Stimulated activated CD4-positive, alpha-beta T cell treated with anti-CD3 and anti-CD28 coated beads, Interleukin-12 subunit alpha, Interleukin-12 subunit beta, amount 100 ng/mL, for 24 hours (primary cell): ENCODE measurements around the gene FOXK1.

Experiments used
- DNase-seq, 2 experiments: peaks; one replicate each; pipeline ENCODE4 v3.0.0-alpha.2; 2020; ENCODE audit warnings: low read depth in 2 of 2

The FOXK1 gene

GRCh38 chr7:4722960-4723630 lies 41.0 kb downstream of the FOXK1 start:
- no peak for DNase-seq

- DNase-seq = no peak
Measured at GRCh38 chr7:4724648-4725013, 42.5 kb downstream of the FOXK1 start.

- peak in 1 of 2 experiments; percentile 34 for DNase-seq
Measured at GRCh38 chr7:4725014-4725849, 43.1 kb downstream of the FOXK1 start.

DNA sequence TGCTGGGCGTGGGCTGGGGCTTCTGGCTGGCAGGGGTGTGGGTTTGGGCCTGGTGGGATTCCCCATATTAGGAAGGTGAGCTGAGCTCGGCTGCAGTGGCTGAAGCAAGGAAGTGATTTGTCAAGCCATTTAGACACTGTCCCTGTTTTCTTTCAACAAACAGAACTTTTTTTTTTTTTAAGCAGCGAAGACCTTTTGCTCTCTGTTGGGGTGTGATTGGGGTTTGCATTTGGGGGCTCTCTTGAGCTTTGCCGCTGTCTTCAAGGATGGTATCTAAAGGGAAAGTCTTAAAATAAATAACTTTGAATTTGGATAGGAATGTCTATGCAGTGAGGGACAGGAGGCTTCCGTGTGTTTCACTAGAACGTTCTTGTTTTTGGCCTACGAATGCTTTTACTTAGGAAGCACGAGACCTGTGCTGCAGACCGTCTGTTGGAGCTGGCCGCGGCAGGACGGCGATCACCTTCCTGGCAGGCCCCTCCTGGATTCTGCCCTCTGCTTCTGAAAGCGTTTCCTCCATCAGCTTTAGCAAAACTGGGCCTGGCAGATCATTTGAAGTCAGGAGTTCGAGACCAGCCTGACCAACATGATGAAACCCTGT lies 43.9 kb downstream of the FOXK1 start:
- no peak for DNase-seq

DNA sequence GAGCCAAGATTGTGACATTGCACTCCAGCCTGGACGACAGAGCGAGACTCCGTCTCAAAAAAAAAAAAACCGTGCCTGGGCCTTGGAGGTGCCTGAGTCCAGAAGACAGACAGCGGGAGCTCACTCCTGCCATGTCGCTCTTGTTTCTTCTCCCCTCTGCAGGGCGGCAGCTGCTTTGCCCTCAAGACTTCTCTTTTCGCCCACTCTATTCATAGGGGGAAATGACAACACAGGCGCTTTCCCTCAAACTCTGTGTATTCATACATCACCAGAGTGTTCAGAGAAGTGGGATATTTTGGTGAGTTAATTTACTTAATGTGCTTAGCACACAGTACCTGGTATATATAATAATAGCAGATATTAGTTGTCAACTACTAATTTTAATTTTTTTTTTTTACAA lies 44.5 kb downstream of the FOXK1 start:
- no peak for DNase-seq

GRCh38 chr7:4727914-4728705 lies 46.0 kb downstream of the FOXK1 start:
- DNase-seq = no peak

DNA sequence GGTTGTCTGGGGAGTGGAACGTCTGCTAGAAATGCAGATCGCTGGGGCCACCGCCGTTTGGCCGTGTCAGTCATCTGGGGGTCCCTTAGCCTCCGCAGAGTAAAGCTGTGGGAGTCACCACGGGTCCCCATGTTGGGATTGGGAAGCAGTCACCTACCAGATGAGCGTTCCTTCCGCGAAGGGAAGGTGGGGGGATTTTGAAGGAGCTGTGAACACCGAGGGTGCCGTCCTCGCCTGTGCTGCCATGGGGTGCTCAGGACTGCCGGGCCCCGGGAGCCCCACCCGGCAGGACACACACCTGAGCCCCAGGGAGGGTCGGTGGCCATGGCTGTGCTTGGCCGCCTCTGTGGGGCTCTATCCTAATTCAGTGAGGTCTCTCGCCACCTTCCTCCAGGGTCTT lies 47.2 kb downstream of the FOXK1 start:
- DNase-seq = no peak

DNA sequence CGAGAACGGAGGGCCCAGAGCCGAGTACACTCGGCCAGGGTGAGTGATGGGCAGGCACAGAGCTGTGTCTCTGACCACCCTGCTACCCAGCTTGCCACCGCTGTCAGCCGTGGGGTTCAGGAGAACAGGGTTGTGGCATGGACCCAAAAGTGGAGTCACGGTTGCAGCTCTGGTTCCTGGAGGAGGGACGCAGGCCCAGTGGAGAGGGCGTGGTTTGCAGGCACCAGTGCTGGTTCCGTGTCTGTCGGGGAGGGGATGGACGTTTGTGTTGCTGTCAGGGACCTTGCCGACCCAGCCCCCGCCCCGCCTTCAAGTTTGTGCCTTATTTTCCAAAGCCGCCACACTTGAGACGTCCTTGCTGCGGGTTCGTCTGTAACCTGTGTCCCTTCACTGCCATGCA lies 48.2 kb downstream of the FOXK1 start:
- DNase-seq = no peak

GRCh38 chr7:4730971-4731370 lies 48.9 kb downstream of the FOXK1 start:
- no peak for DNase-seq

DNA sequence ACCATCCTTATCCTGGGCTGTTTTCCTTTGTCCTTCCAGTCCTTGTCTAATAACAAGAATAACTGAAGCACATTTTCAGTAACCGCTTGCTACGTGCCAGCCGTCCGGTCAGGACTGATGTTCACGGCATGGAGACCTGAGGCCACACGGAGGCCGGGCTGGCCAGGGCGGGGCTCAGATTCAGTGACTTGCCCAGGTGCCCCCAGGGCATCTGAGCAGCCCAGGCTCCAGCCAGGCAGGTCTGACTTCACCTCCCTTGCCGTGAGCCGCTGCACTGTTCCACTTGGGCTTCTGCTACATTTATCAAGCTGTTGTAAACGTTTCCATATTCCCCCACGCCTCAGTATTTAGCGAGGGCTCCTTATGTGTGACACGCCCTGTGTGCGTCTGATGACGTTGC lies 49.7 kb downstream of the FOXK1 start:
- DNase-seq = no peak

DNA sequence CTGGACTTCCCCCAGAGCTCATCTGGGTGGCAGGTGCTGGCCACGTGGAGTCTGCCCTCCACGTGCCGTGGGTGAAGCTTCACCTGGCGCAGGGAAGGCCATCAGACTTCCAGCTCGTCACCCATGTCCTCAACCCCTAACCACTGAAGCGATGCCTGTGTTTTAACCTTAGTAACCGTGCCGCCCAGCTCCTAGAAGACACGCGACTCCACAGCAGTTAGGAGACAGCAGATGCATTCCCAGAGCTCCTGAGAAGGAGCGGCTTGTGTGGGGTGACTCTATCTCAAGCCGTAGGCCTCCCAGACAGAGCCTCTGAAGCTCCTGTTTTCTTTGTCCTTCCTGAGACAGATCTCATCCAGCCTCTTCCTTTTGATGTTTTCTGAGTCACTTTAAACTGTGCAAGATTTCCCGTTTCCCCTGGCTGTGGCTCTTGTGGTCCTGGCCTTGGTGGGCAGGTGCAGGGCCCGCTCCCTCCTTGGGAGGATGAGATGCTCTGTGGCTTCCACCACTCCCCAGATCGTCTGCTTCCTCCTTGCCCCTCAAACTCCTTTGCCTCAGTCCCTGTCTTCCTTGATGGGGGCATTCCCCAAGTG lies 51.9 kb downstream of the FOXK1 start:
- DNase-seq = peak in 1 of 2 experiments; percentile 16

- DNase-seq = no peak
Measured at GRCh38 chr7:4734587-4735345, 52.7 kb downstream of the FOXK1 start.

DNA sequence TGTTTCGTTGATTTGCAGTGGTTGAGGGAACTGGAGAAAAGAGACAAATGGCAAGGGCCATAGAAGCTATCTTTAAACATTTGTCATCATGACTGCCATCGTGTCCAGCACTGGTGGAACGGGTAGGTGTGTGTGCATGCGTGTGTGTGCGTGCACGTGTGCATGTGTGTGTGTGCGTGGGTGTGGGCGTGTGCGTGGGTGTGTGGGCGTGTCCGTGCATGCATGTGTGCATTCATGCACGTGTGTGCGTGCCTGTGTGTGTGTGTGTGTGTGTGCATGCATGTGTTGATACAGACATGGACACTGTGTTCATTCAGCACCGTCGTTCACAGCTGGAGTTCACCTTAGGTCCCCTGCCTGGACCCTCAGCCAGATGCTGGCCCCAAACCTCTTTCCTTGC lies 55.2 kb downstream of the FOXK1 start:
- DNase-seq = no peak

GRCh38 chr7:4738711-4739527 lies 56.8 kb downstream of the FOXK1 start:
- DNase-seq = no peak

GRCh38 chr7:4739528-4739992 lies 57.5 kb downstream of the FOXK1 start:
- DNase-seq = peak in 1 of 2 experiments; percentile 24

- no peak for DNase-seq
Measured at GRCh38 chr7:4740796-4741195, 58.7 kb downstream of the FOXK1 start.

DNA sequence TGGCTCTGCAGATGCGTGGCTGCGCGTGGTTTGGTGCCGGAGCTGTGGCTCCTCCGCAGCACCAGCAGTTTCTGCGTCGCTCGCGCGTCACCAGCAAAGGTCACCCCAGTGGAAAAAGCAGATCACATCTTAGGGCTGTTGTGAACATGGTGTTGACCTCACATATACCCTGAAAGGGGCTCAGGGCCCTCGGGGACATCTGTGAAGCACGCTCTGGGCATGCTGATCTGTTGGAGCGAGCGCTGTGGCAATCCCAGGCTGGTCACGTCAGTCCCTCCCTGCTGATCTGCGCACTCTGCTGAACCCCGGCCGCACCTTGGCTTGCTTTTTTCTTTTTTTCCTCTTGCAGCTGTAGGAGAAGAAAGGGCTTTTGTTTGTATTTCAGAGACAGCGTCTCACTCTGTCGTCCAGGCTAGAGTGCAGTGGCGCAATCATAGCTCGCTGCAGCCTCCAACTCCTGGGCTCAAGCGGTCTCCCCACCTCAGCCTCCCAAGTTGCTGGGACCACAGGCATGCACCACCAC lies 60.0 kb downstream of the FOXK1 start:
- no peak for DNase-seq

- no peak for DNase-seq
Measured at GRCh38 chr7:4742852-4743251, 60.8 kb downstream of the FOXK1 start.

DNA sequence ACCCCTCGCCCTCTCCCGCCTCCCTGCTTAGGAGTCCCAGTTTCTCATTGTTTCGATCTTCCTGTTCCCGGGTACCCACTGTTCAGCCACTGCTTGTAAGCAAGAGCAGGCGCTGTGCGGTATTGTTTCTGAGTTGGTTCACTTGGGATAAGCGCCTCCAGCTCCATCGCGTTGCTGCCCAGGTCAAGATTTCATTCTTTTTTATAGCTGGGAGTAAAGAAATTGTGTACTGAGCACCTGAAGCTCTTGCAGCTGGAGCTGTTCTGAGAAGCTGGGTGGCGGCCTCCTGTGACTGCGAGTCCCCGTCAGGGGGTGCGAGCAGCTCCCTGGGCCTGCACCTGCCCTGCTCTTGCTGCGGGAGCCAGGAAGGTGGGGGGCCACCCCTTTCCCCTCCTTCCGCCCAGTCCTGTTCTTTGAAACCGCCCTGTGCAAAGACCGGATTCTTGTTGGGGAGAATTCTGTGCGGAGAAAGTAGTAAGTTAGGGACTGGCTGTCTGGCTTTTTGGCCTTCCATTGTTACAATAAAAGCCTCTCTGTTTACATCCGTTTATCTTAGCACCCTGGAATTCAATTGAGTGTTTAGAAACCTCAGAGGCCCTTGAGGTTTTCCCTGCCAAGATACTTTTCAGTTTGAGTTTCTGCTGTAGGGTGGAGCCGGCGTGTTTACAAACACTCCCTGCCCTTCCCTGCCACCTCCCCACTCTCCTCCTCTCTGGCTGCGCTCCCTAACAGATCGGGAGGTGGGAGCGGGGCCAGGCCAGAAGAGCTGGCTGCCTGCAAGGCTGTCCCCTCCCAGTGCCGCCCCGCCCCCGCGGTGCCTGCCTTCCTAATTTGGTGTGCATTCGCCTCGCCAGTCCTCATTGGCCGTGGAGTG lies 62.5 kb downstream of the FOXK1 start:
- peak in 1 of 2 experiments; percentile 58 for DNase-seq
